Smooth muscle cell of the brain vasculature (primary cell): ENCODE results near the gene ZC3H7A.

ENCODE experiments used
- DNase-seq: peaks from one replicate; pipeline ENCODE4 v3.0.0-alpha.2; 2012; ENCODE audit warnings: low read depth, low spot score

The ZC3H7A gene

DNA sequence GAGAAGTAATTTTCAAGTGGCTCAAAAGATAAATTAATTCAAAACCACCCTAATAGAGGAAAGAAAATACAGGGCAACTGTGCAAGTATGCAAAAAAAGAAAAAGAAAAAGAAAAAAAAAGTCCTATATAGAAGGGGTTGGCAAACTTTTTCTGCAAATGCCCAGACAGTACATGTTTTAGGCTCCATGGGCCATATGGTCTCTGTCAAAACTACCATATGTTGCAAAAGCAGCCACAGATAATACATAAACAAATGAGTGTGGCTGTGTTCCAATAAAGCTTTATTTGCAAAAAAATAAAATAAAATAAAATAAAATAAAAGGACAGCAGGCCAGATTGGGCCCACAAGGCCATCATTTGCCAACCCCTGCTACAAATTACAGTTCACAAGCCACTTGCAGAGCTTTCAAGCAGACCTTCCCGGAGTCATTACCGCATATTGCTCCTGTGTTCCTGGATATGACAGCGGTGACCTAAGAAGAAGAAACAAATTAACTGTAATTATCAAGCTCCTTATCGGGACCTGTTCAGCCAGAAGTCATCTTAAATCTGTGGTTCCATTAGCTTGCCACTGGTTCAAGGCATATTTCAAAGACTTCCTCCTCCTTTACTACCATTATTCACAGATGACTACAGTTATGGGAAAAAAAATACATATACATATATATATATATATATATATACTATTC lies 15.9 kb downstream of the ZC3H7A start:
- no peak for DNase-seq

DNA sequence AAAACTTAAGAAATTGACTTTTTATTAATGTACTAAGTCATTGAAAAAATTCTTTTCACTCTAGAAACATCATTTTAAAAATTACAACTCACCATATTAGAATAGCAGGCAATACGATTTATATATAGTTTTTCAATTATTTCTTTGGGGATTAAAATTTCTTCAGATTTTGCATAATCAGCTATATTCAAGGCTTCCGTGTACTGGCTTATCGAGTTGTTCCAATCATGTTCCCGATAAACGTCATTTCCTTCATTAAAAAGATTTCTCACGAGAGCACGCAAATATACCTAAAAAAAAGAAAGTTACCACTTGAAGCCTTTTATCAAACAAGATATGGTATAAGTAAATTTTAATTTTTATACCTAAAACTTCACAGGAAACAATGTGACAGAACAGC lies 18.0 kb downstream of the ZC3H7A start:
- no peak for DNase-seq

DNA sequence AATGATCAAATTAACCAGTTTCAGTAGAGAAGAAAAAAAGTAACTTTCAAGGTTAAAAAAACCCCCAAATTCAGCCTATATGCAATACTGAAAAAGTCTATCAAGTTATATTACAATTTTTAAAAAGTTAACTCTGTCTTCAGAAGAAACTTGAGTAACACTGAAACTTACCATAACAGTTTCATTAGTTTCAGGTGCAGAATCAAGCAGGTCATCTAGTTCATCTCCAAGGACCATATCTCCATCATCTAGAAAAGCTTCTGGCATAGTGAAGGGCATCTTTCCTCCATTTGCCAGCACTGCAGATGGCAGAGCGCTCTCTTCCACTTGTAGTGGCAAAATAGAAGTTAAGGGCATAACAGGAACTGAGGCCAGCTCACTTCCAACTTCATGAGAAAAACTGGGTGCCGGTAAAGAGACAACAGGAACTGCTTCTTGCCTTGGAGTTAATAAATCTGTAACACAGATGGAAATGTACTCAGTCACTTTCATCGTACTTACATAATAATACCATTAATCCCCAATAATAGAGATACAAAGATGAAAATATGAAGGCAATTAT lies 22.9 kb downstream of the ZC3H7A start:
- DNase-seq = no peak

DNA sequence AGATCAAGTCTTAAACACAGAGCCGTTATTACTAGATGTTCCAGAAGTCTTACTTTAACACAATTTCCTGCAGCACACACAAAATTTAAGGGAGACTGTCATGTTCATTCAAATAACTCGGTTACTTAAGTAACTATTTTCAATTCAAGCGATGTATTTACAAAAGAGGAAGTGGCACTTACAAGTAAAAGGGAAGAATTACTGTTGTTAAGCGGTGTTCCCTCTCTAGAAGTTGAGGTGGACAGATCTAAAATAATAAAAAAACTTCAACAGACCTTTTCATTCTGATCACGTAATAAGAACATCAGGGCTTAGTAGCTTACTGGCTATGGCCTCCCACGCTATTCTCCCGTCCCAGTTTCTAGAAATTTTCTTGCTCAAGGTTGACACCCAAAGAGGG lies 28.2 kb downstream of the ZC3H7A start:
- no peak for DNase-seq

DNA sequence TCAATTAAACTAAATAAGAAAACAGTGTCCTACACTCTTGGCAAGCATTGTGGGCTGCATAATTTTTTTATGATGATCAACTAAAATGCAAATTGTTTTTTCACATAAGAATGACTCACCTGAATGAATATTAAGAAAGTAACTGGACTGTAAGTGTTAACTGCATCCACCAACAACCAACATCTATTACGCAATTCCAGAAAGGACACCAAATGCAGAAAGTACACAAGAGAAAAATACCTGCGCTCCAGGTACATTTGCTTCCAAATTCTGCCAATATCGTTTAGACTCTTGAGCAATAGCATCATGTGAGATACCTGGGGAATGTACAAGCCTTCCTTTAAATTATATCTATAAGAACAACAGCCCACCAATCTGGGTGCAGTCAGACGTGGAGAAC lies 34.6 kb downstream of the ZC3H7A start:
- no peak for DNase-seq

DNA sequence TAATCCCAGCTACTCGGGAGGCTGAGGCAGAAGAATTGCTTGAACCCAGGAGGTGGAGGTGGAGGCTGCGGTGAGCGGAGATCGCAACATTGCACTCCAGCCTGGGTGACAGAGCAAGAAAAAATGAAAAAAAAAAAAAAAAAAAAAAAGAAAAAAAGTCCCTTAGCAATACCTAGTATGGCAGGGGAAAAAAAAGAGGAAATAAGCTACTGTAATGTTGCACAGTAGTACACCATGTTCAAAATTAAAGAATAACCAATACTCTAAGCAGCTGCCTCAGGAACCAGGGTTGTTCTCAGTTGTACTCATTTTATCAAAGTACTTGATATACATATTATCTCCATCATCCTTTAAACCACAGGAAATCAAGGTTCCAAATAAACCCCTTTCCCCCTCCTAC lies 37.1 kb downstream of the ZC3H7A start:
- no peak for DNase-seq

DNA sequence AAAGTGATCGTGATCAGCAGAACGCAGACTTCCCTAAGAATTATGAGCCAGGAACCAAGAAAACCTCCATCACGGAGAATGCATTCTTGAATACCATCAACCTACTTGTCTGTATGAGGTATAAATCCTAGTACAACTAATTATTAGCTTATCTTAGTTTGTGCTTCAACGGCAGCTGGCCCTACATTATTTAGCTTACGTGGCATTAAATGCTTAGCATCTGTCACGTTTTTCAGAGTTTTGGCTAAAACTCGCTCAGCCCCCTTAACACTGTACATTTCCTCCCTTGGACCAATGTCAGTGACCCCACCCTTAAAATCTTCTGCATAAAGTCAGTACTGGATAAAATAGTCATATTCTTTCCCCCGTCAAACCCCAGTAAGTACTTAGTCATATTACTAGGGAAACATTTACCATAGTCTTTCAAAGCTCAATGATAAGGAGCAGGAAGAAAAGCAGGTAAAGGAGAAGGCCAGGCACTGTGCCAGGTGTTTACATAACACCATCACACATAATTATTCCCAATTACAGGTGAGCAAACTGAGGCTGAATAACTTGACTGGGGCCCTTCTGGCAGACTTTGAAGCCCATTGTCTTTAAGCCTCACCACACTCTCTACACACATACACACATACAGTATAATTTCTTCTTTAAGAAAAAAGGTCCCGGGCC lies 37.8 kb downstream of the ZC3H7A start:
- no peak for DNase-seq

DNA sequence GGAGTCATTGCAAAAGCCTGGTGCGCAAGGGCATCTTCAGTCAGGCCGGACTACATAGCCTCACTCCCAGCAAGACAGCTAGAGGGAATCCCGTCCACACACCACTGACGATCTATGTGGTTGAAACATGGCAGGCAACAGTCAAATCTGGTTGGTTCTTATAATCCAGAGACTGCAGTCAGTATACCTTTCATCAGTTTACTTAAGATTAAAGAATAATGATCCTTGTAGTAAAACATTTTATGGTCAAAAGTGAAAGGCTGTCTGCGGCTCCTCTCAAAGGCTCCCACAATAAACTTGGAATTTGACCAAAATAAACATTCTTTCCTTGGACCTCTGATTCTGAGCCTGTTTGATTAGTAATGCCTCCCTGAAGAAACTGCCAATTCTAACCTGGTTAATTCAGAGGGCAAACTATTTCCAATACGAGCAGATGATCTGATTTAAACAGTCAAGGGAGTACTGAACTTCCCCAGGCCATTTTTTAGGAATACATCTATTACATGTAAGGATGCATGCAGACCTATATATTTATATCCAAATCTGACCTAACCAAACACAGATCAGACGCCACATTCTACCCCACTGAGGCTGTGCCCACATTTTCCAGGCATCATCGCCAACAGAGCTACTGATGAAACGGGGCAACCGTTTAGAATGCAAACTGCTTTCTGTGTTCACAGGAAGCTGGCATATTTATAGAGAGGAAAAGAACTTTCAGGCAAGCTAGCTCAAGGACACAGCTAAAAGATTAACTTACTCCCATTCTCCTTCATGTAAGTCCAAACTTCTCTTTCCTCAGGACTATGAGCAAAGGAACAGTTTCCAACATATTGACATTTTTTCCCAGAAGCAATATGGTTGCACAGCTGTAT lies 39.1 kb downstream of the ZC3H7A start:
- DNase-seq = peak; percentile 41

DNA sequence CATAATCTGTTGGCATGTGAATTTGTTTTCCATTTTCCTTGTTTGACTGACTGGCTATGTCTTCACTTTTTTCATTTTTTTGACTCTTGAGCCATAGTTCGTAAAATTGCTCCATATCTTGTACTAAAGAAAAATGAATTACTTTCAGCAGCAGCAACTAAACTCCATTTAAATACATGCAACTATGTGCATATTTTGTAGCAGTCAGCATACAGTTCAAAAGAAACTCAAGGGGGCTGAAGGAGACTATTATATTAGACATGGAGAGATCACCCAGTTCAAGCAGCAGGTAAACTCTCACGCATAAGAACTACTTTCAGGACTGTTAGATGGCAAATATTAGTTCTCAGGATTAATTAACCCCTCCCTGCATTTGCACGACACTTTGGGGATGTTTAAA lies 40.8 kb downstream of the ZC3H7A start:
- no peak for DNase-seq

DNA sequence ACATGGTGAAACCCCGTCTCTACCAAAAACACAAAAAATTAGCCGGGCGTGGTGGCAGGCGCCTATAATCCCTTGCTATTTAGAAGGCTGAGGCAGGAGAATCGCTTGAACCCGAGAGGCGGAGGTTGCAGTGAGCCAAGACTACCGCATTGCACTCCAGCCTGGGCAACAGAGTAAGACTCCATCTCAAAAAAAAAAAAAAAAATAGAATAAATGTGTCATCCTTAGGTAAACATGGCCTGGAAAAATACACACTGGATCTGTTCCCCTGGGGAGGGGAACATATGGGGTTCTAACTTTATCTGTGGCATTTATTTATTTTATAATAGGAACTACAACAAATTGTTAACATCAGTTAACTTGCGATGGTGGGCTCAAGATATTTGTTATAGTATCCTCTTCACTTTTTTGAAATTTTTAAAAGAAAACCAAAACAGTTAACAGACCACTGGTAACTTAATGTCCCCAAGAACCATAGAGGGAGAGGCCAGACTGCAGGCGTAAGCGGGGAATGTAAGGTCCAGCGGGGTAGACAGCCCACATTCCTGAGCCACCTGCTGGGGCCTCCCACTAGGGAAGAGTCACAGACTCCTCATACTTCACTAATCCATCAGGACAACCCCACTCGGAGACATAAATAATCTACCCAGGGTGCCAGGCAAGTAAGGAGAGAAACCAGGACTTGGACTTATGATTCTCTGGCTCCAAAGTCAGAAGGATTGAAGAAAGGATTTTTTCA lies 41.9 kb downstream of the ZC3H7A start:
- DNase-seq = peak; percentile 24

DNA sequence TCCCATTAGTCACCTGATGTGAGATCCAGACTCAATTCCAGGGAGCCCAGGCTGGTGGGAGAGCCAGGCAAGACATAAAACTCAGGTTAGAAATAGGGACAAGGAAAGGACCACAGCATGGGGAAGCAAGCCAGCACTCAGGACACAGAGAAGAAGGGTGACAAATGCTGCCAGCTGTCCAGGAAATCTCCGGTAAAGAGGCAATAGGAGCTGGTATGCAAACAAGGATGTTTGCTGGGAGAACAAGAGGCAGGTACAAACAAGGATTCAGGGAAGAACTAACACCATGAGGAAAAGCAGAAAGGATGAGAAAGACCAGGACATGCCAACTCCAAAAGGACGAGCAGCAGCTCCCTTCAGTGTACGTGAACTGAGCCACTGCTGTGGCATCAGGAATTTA lies 44.2 kb downstream of the ZC3H7A start:
- DNase-seq = no peak

DNA sequence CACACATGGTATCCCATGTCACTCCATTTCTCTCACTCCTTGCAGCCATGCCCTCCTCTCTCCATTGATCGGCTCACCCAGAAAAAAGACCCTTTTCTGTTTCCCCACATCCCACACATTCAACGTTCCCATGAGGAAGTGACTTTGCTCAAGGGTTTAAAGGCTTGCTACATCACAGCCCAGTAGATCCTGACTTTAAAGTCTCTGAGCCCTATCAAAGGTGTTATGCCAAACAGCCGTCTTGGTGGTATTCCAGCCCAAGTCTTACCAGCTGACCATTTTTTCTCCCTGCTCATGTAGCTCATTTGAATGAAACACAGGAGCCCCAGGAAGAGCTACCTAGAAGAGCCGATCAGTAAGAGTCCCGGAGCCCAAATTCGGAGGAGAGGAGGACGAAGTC lies 47.0 kb downstream of the ZC3H7A start:
- no peak for DNase-seq

DNA sequence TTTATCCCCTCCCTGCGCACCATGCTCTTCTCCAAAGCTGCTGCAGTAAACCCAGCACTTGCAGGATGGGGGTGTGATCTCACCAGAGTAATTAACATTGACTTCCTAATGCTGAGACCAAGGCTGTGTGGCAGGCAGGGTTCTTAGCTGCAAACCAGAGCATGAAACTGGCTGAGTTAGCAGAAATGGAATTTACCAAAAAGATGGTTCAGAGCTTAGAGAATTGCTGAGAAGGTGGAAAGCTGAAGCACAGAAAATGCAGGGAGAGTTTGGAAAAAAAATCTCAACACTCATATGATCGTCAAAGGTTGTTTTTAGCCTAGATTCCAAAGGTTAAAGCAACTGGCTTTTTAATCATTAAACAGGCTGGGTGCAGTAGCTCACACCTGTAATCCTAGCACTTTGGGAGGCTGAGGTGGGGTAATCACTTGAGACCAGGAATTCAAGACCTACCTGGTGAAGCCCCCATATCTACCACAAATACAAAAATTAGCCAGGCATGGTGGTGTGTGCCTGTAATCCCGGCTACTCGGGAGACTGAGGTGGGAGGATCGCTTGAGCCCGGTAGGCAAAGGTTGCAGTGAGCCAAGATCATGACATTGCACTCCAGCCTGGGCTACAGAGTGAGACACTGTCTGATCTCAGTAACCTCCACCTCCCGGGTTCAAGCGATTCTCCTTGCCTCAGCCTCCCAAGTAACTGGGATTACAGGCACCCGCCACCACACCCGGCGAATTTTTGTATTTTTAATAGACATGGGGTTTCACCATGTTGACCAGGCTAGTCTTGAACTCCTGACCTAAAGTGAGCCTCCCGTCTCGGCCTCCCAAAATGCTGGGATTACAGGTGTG lies 48.4 kb downstream of the ZC3H7A start:
- DNase-seq = no peak

DNA sequence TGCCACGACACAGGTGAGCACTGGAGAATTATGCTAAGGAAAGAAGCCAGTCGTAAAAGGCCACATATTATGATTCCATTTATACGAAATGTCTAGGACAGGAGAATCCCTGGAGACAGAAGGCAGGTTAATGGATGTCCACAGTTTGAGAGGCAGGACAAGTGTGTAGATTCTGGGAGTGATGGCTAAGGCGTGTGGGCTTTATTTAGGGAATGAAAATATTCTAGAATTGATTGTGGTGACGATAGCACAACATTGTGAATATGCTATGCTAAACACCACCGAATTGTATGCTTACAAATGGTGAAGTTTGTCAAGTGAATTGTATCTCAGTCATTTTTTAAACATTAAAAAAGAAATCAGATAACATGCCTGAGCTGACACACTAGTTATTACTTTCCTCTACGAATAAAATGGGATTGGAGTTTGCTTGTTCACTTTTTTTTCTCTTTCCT lies 49.1 kb downstream of the ZC3H7A start:
- no peak for DNase-seq

DNA sequence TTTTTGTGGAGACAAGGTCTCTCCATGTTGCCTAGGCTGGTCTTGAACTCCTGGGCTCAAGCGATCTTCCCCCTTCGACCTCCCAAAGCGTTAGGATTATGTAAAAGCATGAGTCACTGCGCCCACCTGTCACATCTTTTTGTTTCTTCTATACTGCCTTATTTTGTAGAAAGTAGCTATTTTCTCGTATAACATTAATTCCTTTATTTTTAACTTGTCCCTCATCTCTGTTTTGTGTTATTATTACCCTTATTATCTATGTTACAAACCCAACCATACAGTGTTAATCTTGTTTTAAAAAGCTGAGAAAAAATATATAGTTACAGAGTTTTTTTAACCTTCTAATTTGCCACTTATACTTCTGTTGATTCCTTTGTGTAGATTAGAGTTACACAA lies 53.0 kb downstream of the ZC3H7A start:
- DNase-seq = no peak

DNA sequence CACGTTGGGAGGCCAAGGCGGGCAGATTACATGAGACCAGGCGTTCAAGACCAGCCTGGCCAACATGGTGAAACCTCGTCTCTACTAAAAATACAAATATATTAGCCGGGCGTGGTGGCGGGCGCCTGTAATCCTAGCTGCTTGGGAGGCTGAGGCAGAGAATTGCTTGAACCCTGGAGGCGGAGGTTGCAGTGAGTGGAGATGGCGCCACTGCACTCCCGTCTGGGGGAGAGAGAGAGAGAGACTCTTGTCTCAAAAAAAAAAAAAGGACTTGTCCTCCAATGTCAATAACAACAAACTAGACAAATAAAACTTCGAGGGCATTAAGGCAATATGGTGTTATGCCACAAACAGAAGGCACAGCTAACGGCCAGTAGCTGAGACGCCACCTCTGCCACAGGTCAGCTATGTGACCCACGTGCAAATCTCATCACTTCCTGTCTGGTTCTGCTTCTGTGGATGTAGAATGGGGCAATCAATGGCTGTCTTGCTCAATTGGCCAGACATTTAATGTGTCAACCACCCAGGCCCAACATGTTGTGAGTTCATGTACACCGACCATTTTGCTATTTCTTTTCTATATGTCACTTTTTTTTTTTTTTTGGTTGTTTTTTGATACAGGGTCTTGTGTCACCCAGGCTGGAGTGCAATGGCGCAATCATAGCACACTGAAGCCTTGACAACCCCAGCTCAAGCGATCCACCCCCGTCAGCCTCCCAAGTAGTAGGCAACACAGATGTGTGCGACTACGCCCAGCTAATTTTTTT lies 53.6 kb downstream of the ZC3H7A start:
- DNase-seq = no peak

DNA sequence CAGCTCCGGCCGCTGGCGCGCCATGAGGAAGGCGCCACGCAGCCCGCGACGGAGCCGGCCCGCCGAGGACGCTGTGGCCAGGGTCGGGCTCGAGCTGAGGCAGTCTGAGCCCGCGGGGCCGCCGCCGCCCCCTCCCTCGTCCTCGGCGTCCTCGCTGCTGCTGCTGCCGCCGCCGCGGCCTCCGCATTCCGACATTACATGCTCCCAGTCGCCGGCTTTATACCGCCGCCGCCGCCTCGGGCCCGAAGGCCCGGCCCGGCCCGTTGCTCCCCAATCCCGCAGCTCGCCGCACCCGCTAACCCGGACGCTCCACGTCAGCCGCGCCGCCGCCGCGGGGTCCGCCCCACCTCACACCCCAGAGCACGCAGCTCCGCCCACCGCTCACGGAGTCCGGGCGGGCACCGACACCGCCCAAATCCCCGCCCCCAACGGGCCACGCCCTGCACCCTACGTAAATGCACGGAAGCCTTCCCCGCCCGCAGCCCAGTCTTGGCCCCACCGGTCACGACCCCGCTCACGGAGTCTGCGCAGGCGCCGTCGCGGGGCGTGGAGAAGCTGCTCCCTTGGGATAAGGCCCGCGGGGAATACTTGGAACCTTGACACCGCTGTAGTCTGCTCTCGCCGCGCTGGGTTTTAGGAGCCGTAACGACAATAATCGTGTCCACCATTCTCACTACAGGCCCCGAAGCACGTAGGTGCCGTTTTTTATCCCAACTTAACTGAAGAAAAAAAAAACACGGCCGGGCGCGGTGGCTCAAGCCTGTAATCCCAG lies 54.3 kb downstream of the ZC3H7A start, which contains the start of gene TXNDC11:
TXNDC11 (minus strand) TSS at position 322 of the 772 bp plus-strand sequence; CDS start at position 195, 127 bp downstream.
- DNase-seq = peak; percentile 94

DNA sequence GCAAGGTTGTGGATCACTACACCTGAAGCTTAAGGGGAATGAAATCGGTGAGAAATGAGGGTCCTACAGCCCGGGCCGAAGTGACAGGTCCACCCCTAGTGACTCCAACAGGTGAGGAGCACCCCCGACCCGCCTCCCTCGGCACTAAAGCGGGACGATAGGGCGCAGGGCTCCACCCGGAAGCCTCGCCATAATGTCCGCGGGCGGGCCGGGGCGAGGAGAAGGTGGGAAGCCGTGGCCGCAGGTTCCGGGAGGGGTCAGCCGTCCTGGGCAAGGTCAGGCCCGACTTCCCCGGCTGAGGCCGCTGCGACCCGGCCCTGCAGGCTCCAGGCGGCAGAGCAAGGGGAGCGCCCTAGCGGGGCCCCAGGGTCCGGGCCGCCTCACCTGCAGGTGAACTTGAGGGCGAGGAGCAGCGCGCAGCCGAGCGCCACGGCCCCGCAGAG lies 54.9 kb downstream of the ZC3H7A start:
- no peak for DNase-seq

DNA sequence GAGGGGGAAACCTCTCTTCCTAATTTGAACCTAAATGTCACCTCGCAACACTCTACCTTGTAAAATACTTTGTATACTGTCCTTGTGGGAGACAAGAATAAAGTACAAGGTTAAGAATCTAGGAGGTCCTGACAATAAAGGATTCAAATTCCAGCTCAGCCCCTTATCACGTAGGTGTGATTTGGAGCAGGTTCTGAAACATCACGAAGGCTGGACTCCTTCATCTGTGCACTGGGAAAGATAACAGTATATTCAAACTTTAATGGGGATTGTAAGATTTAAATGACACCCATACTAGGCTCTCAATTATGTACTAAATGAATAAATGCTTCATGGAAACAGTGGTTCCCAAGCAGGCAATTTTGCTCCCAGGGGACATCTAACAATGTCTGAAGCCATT lies 56.5 kb downstream of the ZC3H7A start:
- DNase-seq = no peak
